Spleen (tissue), 7 donors: ENCODE results near the gene SLC38A6.

Experiments
- POLR2AphosphoS5 ChIP-seq, 3 donors: sonication (generic); formaldehyde crosslinking; IDR thresholded peaks; one replicate each; pipeline ENCODE4 v1.5.1; 2017; ENCODE audit warnings: antibody characterized with exemption in 3 of 3
- TF ChIP-seq, protein P1 (sequence below), 11 experiments: fragments of 200-600 bp in 7 of 11; fragments of 450-650 bp in 4 of 11; sonication (generic) in 4 of 11; IDR thresholded peaks in 8 of 11; conservative IDR thresholded peaks in 3 of 11; 1 replicate in 7 of 11; 2 replicates in 4 of 11; pipeline versions ENCODE4 v1.4.0 to v1.8.0; 2016 to 2021; ENCODE audit warnings: antibody characterized with exemption in 11 of 11, inconsistent platforms in 4 of 11, mild to moderate bottlenecking in 1 of 11
- donor health status: DM: no; HTN: no; CAD: no; lungs with moderate emphysema.
- donor health status: DM: no; HTN: no; CAD: no.
- donor health status: DM: no; HTN: no; CAD: no.

- TF ChIP-seq, protein P1, sequence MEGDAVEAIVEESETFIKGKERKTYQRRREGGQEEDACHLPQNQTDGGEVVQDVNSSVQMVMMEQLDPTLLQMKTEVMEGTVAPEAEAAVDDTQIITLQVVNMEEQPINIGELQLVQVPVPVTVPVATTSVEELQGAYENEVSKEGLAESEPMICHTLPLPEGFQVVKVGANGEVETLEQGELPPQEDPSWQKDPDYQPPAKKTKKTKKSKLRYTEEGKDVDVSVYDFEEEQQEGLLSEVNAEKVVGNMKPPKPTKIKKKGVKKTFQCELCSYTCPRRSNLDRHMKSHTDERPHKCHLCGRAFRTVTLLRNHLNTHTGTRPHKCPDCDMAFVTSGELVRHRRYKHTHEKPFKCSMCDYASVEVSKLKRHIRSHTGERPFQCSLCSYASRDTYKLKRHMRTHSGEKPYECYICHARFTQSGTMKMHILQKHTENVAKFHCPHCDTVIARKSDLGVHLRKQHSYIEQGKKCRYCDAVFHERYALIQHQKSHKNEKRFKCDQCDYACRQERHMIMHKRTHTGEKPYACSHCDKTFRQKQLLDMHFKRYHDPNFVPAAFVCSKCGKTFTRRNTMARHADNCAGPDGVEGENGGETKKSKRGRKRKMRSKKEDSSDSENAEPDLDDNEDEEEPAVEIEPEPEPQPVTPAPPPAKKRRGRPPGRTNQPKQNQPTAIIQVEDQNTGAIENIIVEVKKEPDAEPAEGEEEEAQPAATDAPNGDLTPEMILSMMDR (IDR thresholded peaks at IDR 0.05 in 8 of 11, conservative IDR thresholded peaks at IDR 0.05 in 3 of 11), result no peak
- TF ChIP-seq POLR2AphosphoS5 (IDR thresholded peaks at IDR 0.05), result no peak
These were observed 3.2 kb downstream of the SLC38A6 start for GRCh38 chr14:60984196-60984595.
